GM23248 (cell line): ENCODE data around the gene HMGXB3. TPM values are rescaled to one million over a fixed set of nuclear protein-coding genes. Genes with fewer than 3 reads are reported as not detected.

Experiments used
- DNase-seq: peaks from one replicate; pipeline ENCODE4 v3.0.0-alpha.2; 2015
- H2AFZ ChIP-seq: fragments of 200-600 bp; sonication (generic); 2 replicates; pipeline ENCODE4 v1.6.1; 2016; ENCODE audit warnings: antibody characterized with exemption
- H3F3A ChIP-seq: fragments of 200-600 bp; sonication (generic); 2 replicates; pipeline ENCODE4 v1.6.1; 2016; ENCODE audit warnings: mild to moderate bottlenecking, antibody characterized with exemption, mixed run types; ENCODE audit not compliant: insufficient read depth
- H3K27ac ChIP-seq: fragments of 200-600 bp; sonication (generic); 2 replicates; pipeline ENCODE4 v1.5.1; 2016; ENCODE audit warnings: mild to moderate bottlenecking
- H3K27me3 ChIP-seq: fragments of 200-600 bp; sonication (generic); replicated peaks from 2 replicates; pipeline ENCODE4 v1.6.1; 2016; ENCODE audit warnings: mild to moderate bottlenecking; ENCODE audit not compliant: insufficient read depth
- H3K36me3 ChIP-seq: fragments of 200-600 bp; sonication (generic); 2 replicates; pipeline ENCODE4 v1.6.1; 2016; ENCODE audit warnings: low read depth, mild to moderate bottlenecking
- H3K4me1 ChIP-seq: fragments of 200-600 bp; sonication (generic); 2 replicates; pipeline ENCODE4 v1.6.1; 2016; ENCODE audit warnings: mild to moderate bottlenecking; ENCODE audit not compliant: insufficient read depth
- H3K4me2 ChIP-seq: fragments of 200-600 bp; sonication (generic); one replicate; pipeline ENCODE4 v1.6.1; 2016; ENCODE audit warnings: mild to moderate bottlenecking; ENCODE audit not compliant: unreplicated experiment
- H3K4me3 ChIP-seq: fragments of 200-600 bp; sonication (generic); 2 replicates; pipeline ENCODE4 v1.5.1; 2016; ENCODE audit warnings: mild to moderate bottlenecking
- H3K79me2 ChIP-seq: fragments of 200-600 bp; sonication (generic); 2 replicates; pipeline ENCODE4 v1.6.1; 2016; ENCODE audit warnings: mild to moderate bottlenecking; ENCODE audit not compliant: insufficient read depth
- H3K9ac ChIP-seq: fragments of 200-600 bp; sonication (generic); 2 replicates; pipeline ENCODE4 v1.6.1; 2016; ENCODE audit warnings: mild to moderate bottlenecking
- H3K9me2 ChIP-seq: fragments of 200-600 bp; sonication (generic); 2 replicates; pipeline ENCODE4 v1.6.1; 2016; ENCODE audit warnings: mixed run types, mild to moderate bottlenecking, moderate library complexity; ENCODE audit not compliant: insufficient read depth
- H3K9me3 ChIP-seq: fragments of 200-600 bp; sonication (generic); one replicate; pipeline ENCODE4 v1.6.1; 2017; ENCODE audit warnings: low read depth
- H4K20me1 ChIP-seq: fragments of 200-600 bp; sonication (generic); 2 replicates; pipeline ENCODE4 v1.6.0; 2016; ENCODE audit not compliant: insufficient read depth
- EZH2 ChIP-seq: fragments of 200-600 bp; sonication (generic); IDR thresholded peaks from 2 replicates; pipeline ENCODE4 v1.6.1; 2018; ENCODE audit warnings: antibody characterized with exemption, mild to moderate bottlenecking; ENCODE audit not compliant: insufficient read depth, poor library complexity, severe bottlenecking
- EZH2phosphoT487 ChIP-seq: fragments of 200-600 bp; sonication (generic); IDR thresholded peaks from 2 replicates; pipeline ENCODE4 v1.6.1; 2018; ENCODE audit warnings: antibody characterized with exemption, moderate library complexity, mild to moderate bottlenecking, low read depth; ENCODE audit not compliant: insufficient read depth
- WGBS, 2 experiments: methylation state at CpG; one replicate each; pipeline ENCODE4 v1.1.6; 2015 to 2017; ENCODE audit warnings: low lambda C conversion rate in 2 of 2, low coverage in 1 of 2; ENCODE audit errors: missing lambda C conversion rate in 2 of 2; 5-methylcytosine and 5-hydroxymethylcytosine counted together
- in situ Hi-C: fragments of 300-500 bp; cut with MboI; formaldehyde crosslinking; loops from 2 replicates; pipeline ENCODE4 v1.15.0; 2020
- polyA plus RNA-seq: library from polyadenylated mRNA; unstranded; fragments of >200 nt; fragmentation: Nextera tagmentation; extraction: Ambion mirVana; gene quantifications from 2 replicates; pipeline ENCODE4 v1.2.1, GENCODE V29; 2016
- total RNA-seq: library from RNA; depleted of rRNA; stranded (reverse); fragments of >200 nt; shearing (Covaris generic); gene quantifications from 2 replicates; pipeline ENCODE4 v1.2.3, GENCODE V29; 2014

Gene HMGXB3
- total and polyA plus RNA-seq, 2 experiments from 2014 or later: 13.6 to 46.5 TPM

DNA sequence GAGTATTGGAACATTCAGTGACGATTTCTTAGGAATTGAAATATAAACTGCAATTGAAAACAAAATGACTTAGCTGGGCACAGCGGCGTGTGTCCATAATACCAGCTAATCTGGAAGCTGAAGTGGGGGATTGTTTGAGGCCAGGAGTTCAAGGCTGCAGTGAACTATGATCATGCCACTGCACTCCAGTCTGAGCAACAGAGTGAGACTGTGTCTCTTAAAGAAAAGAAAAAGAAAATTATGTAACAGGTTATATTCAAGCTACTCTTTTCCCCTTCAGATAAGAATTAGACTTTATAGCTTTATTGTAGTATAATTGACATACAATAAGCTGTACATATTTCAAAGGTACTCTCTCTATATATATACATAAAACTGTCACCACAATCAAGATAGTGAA is 33.6 kb upstream of the HMGXB3 start:
- Histone ChIP-seq H4K20me1 (no peaks in the 10 kb centered on the region), H3K79me2 (peaks cover 12% of the 10 kb centered on the region; the same call in 1 of the 2 replicates), H3K27me3 (no peaks in the 10 kb centered on the region), H3K4me3 (no peak overlapping the region), H3K4me1 (no peaks in the 10 kb centered on the region), H3K9me3 (no peaks in the 10 kb centered on the region), H3K27ac (no peak overlapping the region), H2AFZ (no peak overlapping the region), H3K9me2 (no peaks in the 10 kb centered on the region), H3K4me2 (no peak overlapping the region), H3K36me3 (no peaks in the 10 kb centered on the region), H3F3A (no peaks in the 10 kb centered on the region), H3K9ac (no peak overlapping the region)
- no peak for DNase-seq
- in situ Hi-C loops: loop anchor here (10.0 kb wide), 2 partner anchors 112 to 332 kb away; no protein-coding TSS in a partner anchor
- no peak for TF ChIP-seq EZH2phosphoT487
- TF ChIP-seq EZH2: no peak
- WGBS, 2 experiments: 76 to 80% methylated on average over 3 of the region's 3 CpGs

DNA sequence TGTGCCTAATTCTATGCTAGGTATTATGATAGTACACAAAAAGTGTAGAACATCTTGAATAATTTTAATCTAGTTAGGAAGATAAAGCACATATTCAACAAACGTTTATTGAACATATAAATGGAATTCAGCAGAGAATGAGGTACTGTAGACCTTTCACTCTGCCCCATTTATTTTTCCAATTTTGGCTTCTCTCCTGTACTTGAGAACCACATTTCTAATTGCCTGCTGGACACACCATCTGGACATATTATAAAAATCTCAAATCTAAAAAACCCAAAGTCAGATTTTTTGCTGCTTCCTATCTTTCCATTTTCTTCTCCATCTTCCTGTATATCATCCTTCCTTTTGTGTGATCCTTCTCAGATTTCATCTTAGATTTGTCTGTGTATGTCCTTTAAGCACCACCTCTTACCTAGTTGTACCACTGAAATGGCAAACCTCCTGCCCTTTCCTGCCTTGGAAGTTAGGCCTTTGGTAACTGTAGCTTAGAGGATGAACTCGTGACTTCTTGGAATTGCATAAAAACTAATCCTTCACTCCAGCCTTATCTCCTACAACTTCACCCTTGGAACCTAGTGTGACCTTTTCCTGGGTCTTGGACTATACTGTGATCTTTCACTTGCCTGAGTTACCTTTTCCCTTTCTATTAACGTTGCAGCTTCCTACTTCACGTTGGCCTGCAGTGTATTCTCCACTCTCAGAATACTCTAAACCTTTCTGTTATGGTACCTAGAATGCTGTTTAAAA is 31.2 kb upstream of the HMGXB3 start:
- H4K20me1 ChIP-seq: no peaks in the 10 kb centered on the region
- no peaks in the 10 kb centered on the region for H3K36me3 ChIP-seq
- WGBS, 2 experiments: 80 to 83% methylated on average over 4 of the region's 4 CpGs
- in situ Hi-C loops: loop anchor here (10.0 kb wide), 2 partner anchors 115 to 335 kb away; no protein-coding TSS in a partner anchor
- TF ChIP-seq EZH2 (no peak), EZH2phosphoT487 (no peak)
- no peaks in the 10 kb centered on the region for H3K9me2 ChIP-seq
- no peak overlapping the region for H3K4me2 ChIP-seq
- DNase-seq: no peak
- H3K4me3 ChIP-seq: no peak overlapping the region
- no peaks in the 10 kb centered on the region for H3K27me3 ChIP-seq
- no peaks in the 10 kb centered on the region for H3K9me3 ChIP-seq
- no peak overlapping the region for H3K27ac ChIP-seq
- no peaks in the 10 kb centered on the region for H3F3A ChIP-seq
- H2AFZ ChIP-seq: no peak overlapping the region
- peaks cover 5% of the 10 kb centered on the region; the same call in 1 of the 2 replicates for H3K79me2 ChIP-seq
- no peak overlapping the region for H3K9ac ChIP-seq
- no peaks in the 10 kb centered on the region for H3K4me1 ChIP-seq

DNA sequence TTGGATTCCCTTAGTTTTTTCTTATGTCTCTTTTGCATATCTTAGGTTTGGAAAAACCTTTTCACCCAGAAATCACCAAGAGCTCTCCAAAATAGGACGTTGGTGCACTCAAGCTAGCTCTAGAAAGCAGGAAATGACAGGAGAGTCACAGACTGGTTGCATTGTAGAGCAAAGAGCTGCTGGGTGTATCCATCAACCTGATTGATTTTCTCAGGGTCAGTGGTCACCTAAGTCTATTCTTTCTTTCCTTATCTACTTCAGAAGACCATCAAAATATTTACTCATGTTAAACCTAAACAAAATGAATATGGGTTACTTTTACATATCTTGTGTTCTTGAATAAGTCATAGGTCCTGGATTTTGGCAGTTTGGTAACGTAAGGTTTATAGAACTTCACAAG is 25.1 kb upstream of the HMGXB3 start:
- no peak overlapping the region for H2AFZ ChIP-seq
- no peaks in the 10 kb centered on the region for H3K79me2 ChIP-seq
- in situ Hi-C loops: no loop called here
- no peak overlapping the region for H3K27ac ChIP-seq
- 0 out of 2 replicates have a peak, but pooled peaks cover 2% of the 10 kb centered on the region for H3K36me3 ChIP-seq
- 72 to 73% methylated on average over 2 of the region's 2 CpGs for WGBS, 2 experiments
- DNase-seq: no peak
- peaks cover 6% of the 10 kb centered on the region; the same call in 1 of the 2 replicates for H3F3A ChIP-seq
- no peaks in the 10 kb centered on the region for H3K27me3 ChIP-seq
- H3K4me3 ChIP-seq: no peak overlapping the region
- TF ChIP-seq EZH2phosphoT487: no peak
- TF ChIP-seq EZH2: no peak
- H3K4me2 ChIP-seq: no peak overlapping the region
- no peak overlapping the region for H3K9ac ChIP-seq
- no peaks in the 10 kb centered on the region for H4K20me1 ChIP-seq
- H3K4me1 ChIP-seq: no peaks in the 10 kb centered on the region; the same call in 1 of the 2 replicates
- no peaks in the 10 kb centered on the region for H3K9me3 ChIP-seq
- H3K9me2 ChIP-seq: no peaks in the 10 kb centered on the region

DNA sequence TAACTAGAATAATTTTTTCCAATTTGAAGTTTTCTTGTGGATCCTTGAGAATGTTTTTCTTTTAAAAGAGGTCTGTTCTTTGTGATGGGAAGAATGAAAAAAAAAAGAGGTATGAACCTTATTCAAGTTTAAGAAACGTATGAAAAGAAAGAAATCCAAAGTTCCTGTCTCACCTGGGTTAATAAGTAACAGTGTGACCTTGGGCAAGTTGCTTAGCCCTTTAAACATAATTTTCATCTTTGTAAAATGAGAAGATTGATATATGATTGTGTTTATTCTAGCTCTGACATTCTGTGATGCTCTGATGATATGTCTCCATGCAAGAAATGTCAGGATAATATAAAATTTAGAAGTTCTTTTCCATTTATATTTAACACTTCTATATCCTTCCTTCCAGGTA is 20.6 kb upstream of the HMGXB3 start:
- Histone ChIP-seq H3K4me2 (no peak overlapping the region), H3K4me1 (no peaks in the 10 kb centered on the region; the same call in 1 of the 2 replicates), H3K27ac (no peak overlapping the region), H2AFZ (no peak overlapping the region), H3K4me3 (no peak overlapping the region), H3K79me2 (no peaks in the 10 kb centered on the region), H3K9ac (no peak overlapping the region), H4K20me1 (no peaks in the 10 kb centered on the region), H3F3A (peaks cover 6% of the 10 kb centered on the region; the same call in 1 of the 2 replicates), H3K36me3 (0 out of 2 replicates have a peak, but pooled peaks cover 1% of the 10 kb centered on the region), H3K9me3 (no peaks in the 10 kb centered on the region), H3K9me2 (no peaks in the 10 kb centered on the region), H3K27me3 (no peaks in the 10 kb centered on the region)
- WGBS, 2 experiments: 84 to 88% methylated on average over 1 of the region's 1 CpG
- DNase-seq: no peak
- no peak for TF ChIP-seq EZH2phosphoT487
- no peak for TF ChIP-seq EZH2
- in situ Hi-C loops: no loop called here
